GM19397 (cell line): ENCODE results near the gene USH1G.
"Not testable (repeated sequence)": the region's sequence is repeated elsewhere in the genome, so short reads cannot be mapped to it uniquely, and the experiment has no call there.

Experiments
- ATAC-seq: cut with Tn5 transposase; IDR thresholded peaks from one replicate; pipeline ENCODE4 v1.9.1; 2021; ENCODE audit warnings: mild to moderate bottlenecking, moderate library complexity; ENCODE audit not compliant: unreplicated experiment

The USH1G gene

DNA sequence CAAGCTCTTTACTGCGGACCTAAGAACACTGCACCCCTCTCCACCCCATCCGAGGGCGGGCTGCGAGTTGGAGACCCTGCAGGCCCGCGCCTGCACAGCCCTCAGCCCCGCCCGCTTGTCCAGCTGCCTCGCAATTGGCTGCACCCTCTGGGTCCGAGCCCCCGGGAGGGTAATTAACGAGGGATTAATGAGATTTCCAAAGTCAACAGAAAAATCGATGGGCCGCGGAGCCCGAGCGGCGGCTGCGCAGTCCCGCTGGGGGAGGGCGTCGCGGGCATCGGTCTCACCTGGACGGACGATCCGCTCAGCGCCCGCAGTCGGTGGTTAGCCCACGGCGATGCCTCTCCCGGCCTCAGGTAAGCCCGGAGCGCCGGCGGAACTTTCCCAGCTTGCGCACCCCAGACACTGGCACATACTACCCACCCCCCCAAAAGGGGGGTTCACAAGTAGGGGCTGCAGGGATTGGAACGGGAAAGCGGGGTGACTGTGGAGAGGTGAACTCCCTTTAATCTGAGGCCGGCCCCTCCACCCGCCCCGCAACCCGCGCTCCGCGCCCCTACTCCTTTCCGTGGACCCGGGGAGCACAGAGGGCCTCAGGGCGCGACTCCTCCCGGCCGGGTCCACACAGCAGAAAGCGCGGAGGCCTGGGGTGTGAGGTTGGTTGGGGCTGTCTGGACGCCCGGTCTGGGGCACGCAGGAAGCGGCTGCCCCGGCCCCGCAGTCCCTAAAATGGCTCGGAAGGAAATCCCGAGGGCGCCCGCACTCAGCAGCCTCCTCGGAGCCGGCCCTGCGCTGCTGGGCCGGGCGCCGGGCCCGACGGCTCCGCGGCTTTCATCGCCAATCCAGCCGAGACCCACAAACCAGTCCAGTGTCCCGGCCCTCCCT lies 12.8 kb upstream of the USH1G start, which contains the start of gene OTOP3:
Gene OTOP3 (plus strand): TSS at position 314 of the 885 bp plus-strand sequence. CDS start 24 bp downstream, at position 338.
- ATAC-seq, result no peak

DNA sequence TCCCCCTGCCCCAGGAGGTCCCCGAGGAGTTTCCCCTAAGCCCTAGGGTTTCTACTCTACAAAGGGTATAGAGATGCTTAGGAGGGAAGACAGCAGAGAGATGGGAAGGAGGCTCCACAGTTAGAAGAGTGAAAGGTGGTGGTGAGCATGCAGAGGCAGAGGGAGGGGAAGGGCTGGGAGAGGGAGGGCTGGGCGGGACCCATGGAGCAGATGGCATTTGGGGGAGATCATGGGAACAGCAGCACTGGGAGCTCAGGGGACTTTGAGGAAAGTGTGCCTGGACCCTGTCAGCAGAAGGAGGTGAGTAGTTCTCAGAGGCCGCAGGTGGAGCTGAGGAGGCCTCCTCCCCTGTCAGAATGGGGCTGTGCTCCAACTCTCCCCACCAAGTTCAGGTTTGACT lies 12.0 kb upstream of the USH1G start:
- no peak for ATAC-seq

DNA sequence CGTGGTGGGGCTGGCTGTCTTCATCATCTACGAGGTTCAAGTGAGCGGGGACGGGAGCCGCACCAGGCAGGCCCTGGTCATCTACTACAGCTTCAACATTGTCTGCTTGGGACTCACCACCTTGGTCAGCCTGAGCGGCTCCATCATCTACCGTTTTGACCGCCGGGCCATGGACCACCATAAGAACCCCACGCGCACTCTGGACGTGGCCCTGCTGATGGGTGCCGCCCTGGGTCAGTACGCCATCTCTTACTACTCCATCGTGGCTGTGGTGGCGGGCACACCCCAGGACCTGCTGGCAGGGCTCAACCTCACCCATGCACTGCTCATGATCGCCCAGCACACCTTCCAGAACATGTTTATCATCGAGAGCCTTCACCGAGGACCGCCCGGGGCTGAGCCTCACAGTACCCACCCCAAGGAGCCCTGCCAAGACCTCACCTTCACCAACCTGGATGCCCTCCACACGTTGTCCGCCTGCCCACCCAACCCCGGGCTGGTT lies 7.5 kb upstream of the USH1G start:
- no peak for ATAC-seq

DNA sequence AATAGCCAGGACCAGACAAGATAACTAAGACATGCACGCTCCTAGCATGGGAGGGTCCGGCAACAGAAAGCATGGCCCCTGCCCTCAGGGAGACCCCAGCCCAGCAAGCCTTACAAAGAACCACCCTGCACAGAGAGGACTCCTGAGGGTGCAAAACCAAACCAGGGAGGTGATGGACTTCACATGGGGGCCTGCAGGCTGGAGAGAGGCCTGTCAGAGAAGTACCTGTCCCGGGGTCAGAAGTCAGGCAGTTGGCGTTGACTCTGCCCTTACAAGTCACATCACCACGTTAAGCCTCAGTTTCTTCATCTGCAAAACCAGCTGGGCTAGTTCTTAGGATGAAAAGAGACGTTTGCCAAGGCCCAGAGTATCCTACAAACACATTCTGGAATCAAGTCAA lies 5.7 kb upstream of the USH1G start:
- ATAC-seq, result no peak

DNA sequence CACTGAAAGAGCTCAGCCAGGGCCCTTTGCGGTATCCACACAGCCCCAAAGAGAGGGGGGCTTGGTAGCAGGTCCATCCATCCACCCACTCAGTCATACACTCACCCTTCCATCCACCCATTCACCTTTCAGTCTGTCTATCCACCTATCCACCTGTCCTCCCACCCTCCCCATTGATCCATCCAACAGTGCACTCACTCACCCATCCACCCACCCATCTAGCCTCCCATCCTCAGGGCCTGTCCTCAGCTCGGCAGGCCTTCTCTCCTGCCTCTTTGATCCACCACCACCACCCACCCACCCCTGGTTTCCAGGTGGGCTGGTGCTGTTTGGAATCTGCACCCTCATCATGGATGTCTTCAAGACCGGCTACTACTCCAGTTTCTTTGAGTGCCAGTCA lies 2.2 kb upstream of the USH1G start:
- ATAC-seq, result no peak

DNA sequence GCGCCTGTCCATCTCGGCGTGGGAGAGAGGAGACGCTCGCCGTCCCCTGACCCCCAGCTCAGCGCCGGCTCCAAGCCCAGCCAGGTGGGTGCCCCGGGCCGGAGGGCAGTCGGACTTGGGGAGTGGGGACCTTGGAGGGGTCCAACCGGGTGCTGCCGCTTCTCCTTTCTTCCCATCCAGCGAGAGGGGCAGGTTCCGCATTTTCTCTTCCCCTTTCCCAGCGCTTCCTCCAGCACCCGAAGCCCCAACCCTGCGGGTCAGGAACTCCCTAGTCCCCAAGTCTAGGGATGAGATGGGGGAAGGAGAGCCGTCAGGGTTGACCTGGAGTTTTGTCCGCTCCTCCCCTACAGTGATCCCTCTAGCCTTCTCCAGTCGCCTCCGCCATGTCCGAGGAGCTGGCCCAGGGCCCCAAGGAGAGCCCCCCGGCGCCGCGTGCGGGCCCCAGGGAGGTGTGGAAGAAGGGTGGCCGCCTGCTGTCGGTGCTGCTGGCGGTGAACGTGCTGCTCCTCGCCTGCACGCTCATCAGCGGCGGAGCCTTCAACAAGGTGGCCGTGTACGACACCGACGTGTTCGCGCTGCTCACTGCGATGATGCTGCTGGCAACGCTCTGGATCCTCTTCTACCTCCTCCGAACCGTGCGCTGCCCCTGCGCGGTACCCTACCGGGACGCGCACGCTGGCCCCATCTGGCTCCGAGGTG lies 1.3 kb upstream of the USH1G start, which contains the start of gene OTOP2:
Gene OTOP2 (plus strand): TSS at position 24 of the 699 bp plus-strand sequence. CDS start 360 bp downstream, at position 384.
- ATAC-seq, result no peak

DNA sequence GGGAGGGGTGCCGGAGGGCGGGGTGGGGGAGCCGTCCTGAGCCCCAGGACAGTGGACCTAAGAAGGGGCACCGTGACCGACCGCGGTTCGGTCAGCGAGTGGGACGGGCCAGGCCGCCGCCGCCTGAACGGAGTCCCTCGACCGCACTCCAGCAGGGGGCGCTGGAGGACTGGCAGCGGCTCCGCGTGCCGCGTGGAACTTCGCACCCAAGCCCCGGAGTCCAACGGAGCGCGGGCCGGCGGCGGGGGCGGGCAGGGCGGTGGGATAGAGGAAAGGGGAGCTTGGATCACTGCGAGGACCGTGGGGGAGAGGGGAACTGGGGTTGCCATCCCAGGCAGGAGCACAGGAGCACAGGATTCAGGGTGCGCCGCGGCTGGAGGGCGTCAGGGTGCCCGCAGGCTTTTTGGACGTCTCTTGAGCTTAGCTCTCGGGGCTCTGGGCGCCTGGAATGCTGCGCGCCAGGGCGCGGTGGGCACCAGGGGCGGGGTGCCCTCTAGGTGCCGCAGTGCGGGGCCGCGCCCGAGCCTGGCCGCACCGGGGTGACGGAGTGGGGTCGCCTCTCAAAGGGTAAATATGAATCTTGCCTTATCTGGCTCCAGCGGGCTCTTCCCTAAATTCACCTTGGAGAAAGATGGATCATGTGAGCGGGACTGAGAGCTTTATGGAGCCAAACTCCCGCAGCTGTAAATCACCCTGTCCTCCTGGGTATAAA lies 639 bp upstream of the USH1G start:
- ATAC-seq, result no peak

DNA sequence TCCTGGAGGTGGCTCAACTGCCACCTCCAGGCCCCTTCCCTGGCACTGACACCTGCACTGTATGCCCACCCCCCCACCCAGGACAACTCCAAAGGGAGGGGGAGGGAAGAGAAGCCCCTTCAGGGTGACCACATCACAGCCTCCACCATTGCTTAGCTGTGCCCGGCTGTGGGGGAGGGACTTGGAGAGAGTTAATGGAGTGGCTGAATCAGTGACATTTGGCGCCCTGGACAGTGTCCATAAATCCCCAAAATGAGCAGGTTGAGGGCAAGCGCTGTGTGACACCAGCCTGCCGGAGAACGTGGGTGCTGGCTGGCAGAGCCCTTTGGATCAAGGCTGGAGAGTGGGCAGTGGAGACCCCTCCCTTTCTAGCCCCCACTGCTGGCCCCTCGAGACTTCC lies 883 bp downstream of the USH1G start:
- no peak for ATAC-seq

DNA sequence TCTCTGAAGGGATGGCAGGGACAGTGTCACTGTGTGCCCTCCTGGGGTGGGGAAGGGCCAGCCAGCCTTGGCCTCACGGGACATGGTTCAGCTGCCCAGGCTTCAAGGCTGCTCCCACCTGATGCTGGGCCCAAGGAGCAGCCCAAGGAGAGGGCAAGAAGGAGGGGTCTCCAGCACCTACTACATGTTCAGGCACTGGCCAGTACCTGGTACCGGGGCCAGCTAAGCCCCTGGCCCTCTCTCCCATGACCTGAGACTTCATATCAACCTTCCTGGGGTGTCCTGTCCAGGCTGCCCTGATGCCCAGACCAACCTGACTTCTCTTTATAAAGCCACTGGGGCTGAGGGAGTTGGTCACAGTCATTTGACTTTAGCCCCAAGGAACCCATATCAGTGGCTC lies 1.3 kb downstream of the USH1G start:
- ATAC-seq, result no peak

DNA sequence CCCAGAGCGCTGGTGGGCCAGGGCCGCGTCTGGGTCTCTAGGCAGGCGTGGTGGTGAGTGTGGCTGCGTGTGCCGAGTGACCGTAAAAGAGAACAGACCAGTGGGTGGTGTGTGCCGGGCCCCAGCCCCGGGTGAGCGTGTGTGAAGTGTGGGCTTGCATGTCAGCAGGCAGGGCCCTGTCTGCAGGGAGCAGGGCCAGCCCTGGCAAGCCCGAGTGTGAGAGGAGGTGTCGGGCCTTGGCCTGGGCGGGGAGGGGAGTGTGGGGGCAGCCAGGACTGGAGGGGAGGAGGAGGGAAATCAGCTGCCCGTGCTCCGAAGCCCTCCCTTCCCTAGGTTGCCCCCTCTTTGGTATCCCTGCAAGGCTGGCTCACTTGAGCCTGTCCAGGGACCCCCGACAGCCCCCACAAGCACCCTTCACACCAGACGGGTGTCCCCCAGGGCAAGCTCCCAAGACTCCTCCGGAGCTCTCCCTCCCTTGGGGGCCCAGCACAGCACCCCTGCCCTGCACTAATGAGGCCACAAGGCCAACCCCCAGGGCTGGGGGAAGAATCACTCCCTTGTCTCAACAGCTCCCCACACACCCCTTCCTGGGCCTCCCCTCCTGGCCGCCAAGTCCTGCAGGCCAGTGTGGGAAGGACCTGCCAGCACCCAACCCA lies 1.9 kb downstream of the USH1G start:
- ATAC-seq, result no peak

DNA sequence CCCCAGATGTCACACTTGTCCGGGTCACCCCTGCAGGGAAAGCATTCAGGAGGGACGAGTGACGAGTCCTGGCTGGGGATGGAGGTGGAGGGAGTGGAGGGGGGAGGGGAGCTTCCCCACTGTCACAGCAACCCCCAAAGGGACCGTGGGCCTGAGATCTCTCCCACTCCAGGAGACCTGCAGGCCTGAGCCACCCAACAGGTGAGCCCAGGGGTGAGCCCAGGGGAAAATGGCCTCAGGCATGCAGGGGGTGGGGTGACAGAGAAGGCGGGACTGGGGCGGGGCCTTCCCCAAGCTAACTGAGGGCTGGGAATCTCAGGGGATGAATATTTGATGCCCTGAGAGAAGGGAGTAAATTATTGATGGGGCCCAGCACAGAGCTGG lies 2.4 kb downstream of the USH1G start:
- no peak for ATAC-seq

DNA sequence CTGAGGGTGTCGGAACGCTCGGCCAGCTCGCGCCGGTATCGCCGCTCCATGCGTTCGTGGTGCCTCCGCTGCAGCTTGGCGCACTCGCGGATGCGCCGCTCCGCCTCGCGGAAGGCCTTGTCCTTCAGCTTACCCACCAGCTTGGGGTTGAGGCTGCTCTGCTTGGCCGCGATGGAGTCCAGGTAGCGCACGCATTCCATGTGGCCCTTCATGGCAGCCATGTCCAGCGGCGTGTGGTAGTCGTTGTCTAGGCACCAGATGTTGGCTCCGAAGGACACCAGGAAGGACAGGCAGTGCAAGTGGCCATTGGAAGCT lies 2.8 kb downstream of the USH1G start:
- no peak for ATAC-seq

DNA sequence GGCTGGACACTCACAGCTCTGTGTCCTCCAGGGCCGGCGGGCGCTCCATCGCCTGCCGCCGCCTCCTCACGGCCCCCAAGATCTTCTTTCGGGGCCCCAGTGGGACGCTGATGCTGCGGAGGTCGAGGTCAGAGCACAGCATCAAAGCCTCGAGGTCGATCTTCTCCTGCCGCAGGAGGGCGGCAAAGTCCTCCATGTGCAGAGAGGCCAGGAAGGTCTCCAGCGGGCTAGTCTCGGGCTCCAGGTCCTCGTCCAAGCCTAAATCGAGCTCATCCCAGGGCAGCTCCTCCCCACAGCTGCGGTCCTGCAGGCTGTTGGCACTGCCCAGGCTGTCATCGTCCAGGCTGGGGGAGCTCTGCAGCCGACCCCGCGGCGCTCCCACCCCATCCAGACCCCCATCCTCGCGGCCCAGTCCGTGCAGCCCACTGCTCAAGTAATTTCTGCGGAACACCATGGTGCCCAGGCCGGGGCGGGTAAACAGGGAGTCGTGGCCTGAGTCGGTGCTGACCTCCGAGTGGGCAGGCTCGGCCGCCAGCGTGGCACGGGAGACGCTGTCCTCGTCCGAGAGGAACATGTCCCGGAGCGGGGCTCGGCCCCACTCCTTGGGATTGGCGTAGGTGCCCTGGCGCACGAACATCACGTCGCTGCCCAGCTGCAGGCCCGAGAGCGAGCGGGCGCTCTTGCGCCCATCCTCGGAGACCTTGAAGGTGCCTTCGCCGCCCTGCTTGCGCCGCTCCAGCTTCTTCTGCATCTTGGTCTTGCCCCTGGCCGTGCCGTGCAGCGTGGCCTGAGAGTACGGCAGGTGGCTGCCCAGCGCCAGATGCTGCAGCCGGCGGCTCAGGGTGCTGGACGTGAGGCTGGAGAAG lies 3.4 kb downstream of the USH1G start:
- no peak for ATAC-seq

DNA sequence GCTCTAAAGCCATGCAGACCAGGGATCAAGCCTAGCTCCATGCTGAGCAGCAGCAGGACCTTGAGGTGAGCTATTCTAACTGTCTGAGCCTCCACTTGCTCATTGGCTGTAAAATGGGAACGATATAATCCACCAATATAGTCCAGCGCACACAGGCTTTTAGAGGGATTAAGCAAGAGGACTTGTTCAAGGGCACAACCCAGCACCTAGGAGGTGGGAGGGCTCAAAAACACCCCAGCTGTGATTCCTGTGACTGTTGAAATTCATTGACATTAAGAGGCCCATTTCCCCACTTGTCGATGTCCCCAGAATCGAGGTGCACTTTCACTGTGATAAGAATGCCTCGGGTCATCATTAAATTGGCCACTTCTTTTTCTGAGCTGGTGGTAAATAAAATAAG lies 4.1 kb downstream of the USH1G start:
- no peak for ATAC-seq

DNA sequence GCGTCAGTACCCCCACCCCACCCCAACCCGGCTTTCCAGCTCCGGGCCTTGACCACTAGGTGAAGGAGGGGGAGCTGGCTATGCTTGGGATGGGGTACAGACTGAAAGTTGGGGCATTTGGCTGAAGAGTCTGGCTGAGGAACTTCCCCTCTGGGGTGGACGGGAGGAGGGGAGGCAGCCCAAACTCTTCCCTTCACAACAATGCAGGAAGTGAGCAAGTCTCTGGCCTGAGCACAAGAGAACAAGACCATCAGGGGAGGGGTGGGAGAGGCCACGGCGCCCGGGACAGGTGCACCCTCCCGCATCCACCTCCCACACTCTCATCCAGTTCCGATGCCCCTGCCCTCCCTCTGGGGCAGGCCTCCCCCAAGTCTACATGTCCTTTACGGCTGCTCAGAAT lies 5.6 kb downstream of the USH1G start:
- no peak for ATAC-seq

DNA sequence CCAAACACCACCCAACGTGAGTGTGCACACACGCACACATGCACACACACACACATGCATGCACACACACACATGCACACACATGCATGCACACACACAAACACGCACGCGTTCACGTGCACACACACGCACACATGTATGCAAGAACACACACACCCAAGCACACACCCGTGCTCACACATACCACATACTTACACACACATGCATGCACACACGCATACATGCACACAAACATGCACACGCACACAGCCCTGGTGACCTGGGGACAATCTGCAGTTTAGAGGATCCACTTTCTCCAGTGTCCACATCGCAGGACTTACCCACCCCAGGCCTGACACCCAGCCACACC lies 6.2 kb downstream of the USH1G start:
- ATAC-seq, result no peak

DNA sequence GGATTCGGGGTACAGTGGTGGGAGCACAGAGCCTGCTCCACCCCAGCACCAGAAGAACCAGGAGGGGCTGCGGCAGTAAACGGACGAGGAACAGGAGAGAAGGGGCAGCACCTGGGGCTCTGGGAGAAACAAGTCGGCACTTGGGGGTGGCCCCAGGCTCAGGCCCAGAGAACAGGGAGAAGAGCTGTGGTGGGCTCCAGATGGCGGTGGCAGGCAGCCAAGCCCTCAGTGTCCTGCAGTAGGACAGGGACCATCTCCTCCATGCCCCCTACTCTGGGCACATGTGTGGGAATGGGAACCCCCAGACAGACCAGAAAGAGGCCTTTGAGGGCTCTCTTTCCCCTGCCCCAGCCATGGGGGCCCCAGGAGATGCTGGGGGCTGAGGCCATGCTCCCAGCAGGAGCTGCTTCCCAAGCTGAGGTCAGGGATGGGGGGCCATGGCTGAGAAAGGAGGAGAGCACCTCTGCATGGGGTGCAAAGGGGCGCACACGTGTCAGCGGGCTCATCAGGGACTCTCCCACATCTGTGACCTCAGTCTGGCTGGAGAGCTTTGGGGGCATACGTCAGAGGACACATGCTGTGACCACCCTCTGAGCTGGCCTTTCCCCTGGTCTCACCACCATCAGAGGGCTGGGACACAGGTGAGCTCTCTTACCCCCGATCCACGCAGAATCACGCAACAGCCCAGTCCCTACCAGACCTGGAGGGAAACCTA lies 6.8 kb downstream of the USH1G start:
- no peak for ATAC-seq

DNA sequence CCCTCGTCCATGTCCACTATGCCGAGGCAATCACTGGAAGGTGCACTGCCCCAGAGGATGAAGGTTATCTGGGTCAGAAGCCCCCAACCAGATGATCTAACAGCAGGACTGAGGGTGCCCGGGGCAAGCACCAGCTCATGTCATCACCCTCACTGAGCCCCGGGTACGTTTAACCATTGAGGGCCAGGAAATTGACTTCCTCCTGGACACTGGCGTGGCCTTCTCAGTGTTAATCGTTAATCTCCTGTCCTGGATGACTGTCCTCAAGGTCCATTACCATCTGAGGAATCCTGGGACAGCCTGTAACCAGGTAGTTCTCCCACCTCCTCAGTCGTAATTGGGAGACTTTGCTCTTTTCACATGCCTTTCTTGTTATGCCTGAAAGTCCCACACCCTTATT lies 11.6 kb downstream of the USH1G start:
- ATAC-seq, result not testable (repeated sequence)

DNA sequence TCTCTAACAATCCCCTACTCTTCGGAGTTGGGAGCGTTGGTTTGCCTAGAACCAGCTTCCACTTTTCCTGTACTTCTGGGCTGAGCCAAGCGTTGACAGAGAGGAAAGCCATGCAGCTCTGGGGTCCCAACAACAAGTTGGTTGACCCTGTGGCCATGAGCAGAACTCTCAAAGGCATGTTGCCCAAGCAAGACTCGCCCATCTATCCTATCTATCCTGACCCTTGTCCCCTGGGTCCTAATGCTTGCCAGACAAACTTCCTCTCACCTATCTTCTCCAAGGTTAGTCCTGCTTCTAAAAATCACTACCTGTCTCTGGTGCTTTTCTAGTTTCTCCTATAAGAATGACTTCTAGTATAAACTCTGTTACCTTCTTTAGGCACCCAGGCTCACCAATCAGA lies 14.0 kb downstream of the USH1G start:
- ATAC-seq, result not testable (repeated sequence)

DNA sequence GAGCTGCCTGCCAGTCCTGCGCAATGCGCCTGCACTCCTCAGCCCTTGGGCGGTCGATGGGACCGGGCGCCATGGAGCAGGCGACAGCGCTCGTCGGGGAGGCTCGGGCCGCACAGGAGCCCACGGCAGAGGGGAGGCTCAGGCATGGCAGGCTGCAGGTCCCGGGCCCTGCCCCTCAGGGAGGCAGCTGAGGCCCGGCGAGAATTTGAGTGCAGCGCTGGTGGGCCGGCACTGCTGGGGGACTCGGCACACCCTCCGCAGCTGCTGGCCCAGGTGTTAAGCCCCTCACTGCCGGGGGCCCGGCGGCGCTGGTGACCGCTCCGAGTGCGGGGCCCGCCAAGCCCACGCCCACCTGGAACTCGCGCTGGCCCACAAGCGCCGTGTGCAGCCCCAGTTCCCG lies 16.0 kb downstream of the USH1G start:
- no peak for ATAC-seq
